NCI-H2107 (cell line): Measurements from ENCODE around the gene OR1N1.
"Not testable (repeated sequence)": the region's sequence is repeated elsewhere in the genome, so short reads cannot be mapped to it uniquely, and the experiment has no call there.

Experiments used
- DNase-seq: peaks from one replicate; lab custom pipeline; 2025; lab: John Stamatoyannopoulos, UW

The OR1N1 gene

GRCh38 chr9:122527193-122527592 lies at the start of gene OR1N1:
Gene OR1N1, minus strand, starts transcription at chr9:122527293. Its CDS starts 0 bp downstream, at chr9:122527293.
- DNase-seq, result no peak

GRCh38 chr9:122572456-122572855 lies 45.4 kb upstream of the OR1N1 start:
- DNase-seq, result no peak

- no peak for DNase-seq
Measured at GRCh38 chr9:122567901-122568300, 40.8 kb upstream of the OR1N1 start.

GRCh38 chr9:122562134-122562760 lies 35.2 kb upstream of the OR1N1 start:
- DNase-seq, result no peak

- no peak for DNase-seq
Measured at GRCh38 chr9:122561446-122561845, 34.4 kb upstream of the OR1N1 start.

GRCh38 chr9:122552812-122553211 lies 25.7 kb upstream of the OR1N1 start, which contains the start of gene OR1N2:
Gene OR1N2, plus strand, starts transcription at chr9:122553112. Its CDS starts 100 bp downstream, at chr9:122553212.
- no peak for DNase-seq

- DNase-seq, result no peak
Measured at GRCh38 chr9:122551371-122551770, 24.3 kb upstream of the OR1N1 start.

- DNase-seq, result no peak
Measured at GRCh38 chr9:122546196-122546595, 19.1 kb upstream of the OR1N1 start.

GRCh38 chr9:122538757-122539156 lies 11.7 kb upstream of the OR1N1 start:
- DNase-seq, result no peak

- not testable (repeated sequence) for DNase-seq
Measured at GRCh38 chr9:122537066-122537465, 10.0 kb upstream of the OR1N1 start.

- no peak for DNase-seq
Measured at GRCh38 chr9:122536134-122536533, 9.0 kb upstream of the OR1N1 start.

- DNase-seq, result not testable (repeated sequence)
Measured at GRCh38 chr9:122531157-122531556, 4.1 kb upstream of the OR1N1 start.

GRCh38 chr9:122526602-122527001 lies 491 bp downstream of the OR1N1 start:
- no peak for DNase-seq

- DNase-seq, result no peak
Measured at GRCh38 chr9:122519376-122519775, 7.7 kb downstream of the OR1N1 start.

- no peak for DNase-seq
Measured at GRCh38 chr9:122518841-122519240, 8.3 kb downstream of the OR1N1 start, which contains the start of gene OR1J4. Gene OR1J4, plus strand, starts transcription at chr9:122519141. Its CDS starts 0 bp downstream, at chr9:122519141.

- no peak for DNase-seq
Measured at GRCh38 chr9:122518226-122518625, 8.9 kb downstream of the OR1N1 start.

- DNase-seq, result no peak
Measured at GRCh38 chr9:122510502-122510901, 16.6 kb downstream of the OR1N1 start, which contains the start of gene OR1J2. Gene OR1J2, plus strand, starts transcription at chr9:122510802. Its CDS starts 0 bp downstream, at chr9:122510802.

GRCh38 chr9:122506964-122507363 lies 20.1 kb downstream of the OR1N1 start:
- no peak for DNase-seq

GRCh38 chr9:122498883-122499288 lies 28.2 kb downstream of the OR1N1 start:
- DNase-seq, result no peak

- DNase-seq, result no peak
Measured at GRCh38 chr9:122479062-122479461, 48.0 kb downstream of the OR1N1 start.

GRCh38 chr9:122477826-122478225 lies 49.3 kb downstream of the OR1N1 start, which contains the start of gene OR1J1:
Gene OR1J1, minus strand, starts transcription at chr9:122477926. Its CDS starts 0 bp downstream, at chr9:122477926.
- DNase-seq, result no peak

- no peak for DNase-seq
Measured at GRCh38 chr9:122477346-122477745, 49.7 kb downstream of the OR1N1 start.
